ENCODE measurements around the gene CDH4.

The CDH4 gene

GRCh38 chr20:61494763-61495575 lies 242.9 kb downstream of the CDH4 start:
- no peak for DNase-seq (ENCODE audit: low read depth)

- DNase-seq (ENCODE audit: low read depth), result no peak
Measured at GRCh38 chr20:61497029-61497627, 245.1 kb downstream of the CDH4 start.

GRCh38 chr20:61499859-61500554 lies 247.9 kb downstream of the CDH4 start:
- no peak for DNase-seq (ENCODE audit: low read depth)

GRCh38 chr20:61500791-61501321 lies 248.8 kb downstream of the CDH4 start:
- no peak for DNase-seq (ENCODE audit: low read depth)

- DNase-seq (ENCODE audit: low read depth), result peak; percentile 4
Measured at GRCh38 chr20:61502433-61502832, 250.4 kb downstream of the CDH4 start.

- no peak for DNase-seq (ENCODE audit: low read depth)
Measured at GRCh38 chr20:61503106-61503505, 251.0 kb downstream of the CDH4 start.

GRCh38 chr20:61505508-61505907 lies 253.4 kb downstream of the CDH4 start:
- no peak for DNase-seq (ENCODE audit: low read depth)

- DNase-seq (ENCODE audit: low read depth), result no peak
Measured at GRCh38 chr20:61507778-61508177, 255.7 kb downstream of the CDH4 start.

GRCh38 chr20:61508301-61509096 lies 256.4 kb downstream of the CDH4 start:
- DNase-seq (ENCODE audit: low read depth), result no peak

- no peak for DNase-seq (ENCODE audit: low read depth)
Measured at GRCh38 chr20:61510778-61511330, 258.8 kb downstream of the CDH4 start.

GRCh38 chr20:61512475-61512874 lies 260.4 kb downstream of the CDH4 start:
- DNase-seq (ENCODE audit: low read depth), result no peak

- no peak for DNase-seq (ENCODE audit: low read depth)
Measured at GRCh38 chr20:61513124-61514017, 261.3 kb downstream of the CDH4 start.

- no peak for DNase-seq (ENCODE audit: low read depth)
Measured at GRCh38 chr20:61514018-61514365, 261.9 kb downstream of the CDH4 start.

GRCh38 chr20:61514396-61514795 lies 262.3 kb downstream of the CDH4 start:
- DNase-seq (ENCODE audit: low read depth), result no peak

GRCh38 chr20:61514805-61515505 lies 262.9 kb downstream of the CDH4 start:
- no peak for DNase-seq (ENCODE audit: low read depth)

- no peak for DNase-seq (ENCODE audit: low read depth)
Measured at GRCh38 chr20:61515922-61516321, 263.9 kb downstream of the CDH4 start.

- no peak for DNase-seq (ENCODE audit: low read depth)
Measured at GRCh38 chr20:61516346-61517208, 264.5 kb downstream of the CDH4 start.

GRCh38 chr20:61517419-61517818 lies 265.4 kb downstream of the CDH4 start:
- no peak for DNase-seq (ENCODE audit: low read depth)

GRCh38 chr20:61518424-61518951 lies 266.4 kb downstream of the CDH4 start:
- DNase-seq (ENCODE audit: low read depth), result no peak
